ENCODE results near the gene SNX3. TPM values are rescaled to one million over a fixed set of nuclear protein-coding genes. Genes with fewer than 3 reads are reported as not detected.

Gene SNX3
- total and polyA plus RNA-seq, 8 donors = 30.0 to 88.9 (median 55.4) TPM

GRCh38 chr6:108168090-108168463, 92.8 kb downstream of the SNX3 start:
- DNase-seq (no peak), ATAC-seq (no peak), FAIRE-seq (no peak)
- TF ChIP-seq CTCF (IDR thresholded peaks at IDR 0.05) = no peak
- 45 to 48% methylated on average over 22 to 23 of the region's 23 CpGs for WGBS, 2 donors
- Histone ChIP-seq H3K36me3 (no peaks in the 10 kb centered on the region), H3K27ac (no peak overlapping the region), H3K4me3 (peak overlapping the region in 1 of 4 donors; percentile 26), H3K9me3 (no peaks in the 10 kb centered on the region), H3K4me1 (peaks cover 0 to 14% (median 10%) of the 10 kb centered on the region in 3 donors), H3K27me3 (peaks cover 4 to 72% (median 22%) of the 10 kb centered on the region in 4 donors)
- intact Hi-C loops (cut with DNase I) = no loop called here

- DNase-seq = no peak
- Histone ChIP-seq H3K9me3 (no peaks in the 10 kb centered on the region), H3K4me1 (peaks cover 0 to 14% (median 10%) of the 10 kb centered on the region in 3 donors), H3K36me3 (no peaks in the 10 kb centered on the region), H3K27me3 (peaks cover 4 to 77% (median 24%) of the 10 kb centered on the region in 4 donors), H3K27ac (no peak overlapping the region), H3K4me3 (no peak overlapping the region)
- no peak for ATAC-seq
- FAIRE-seq = no peak
- intact Hi-C loops (cut with DNase I) = no loop called here
- TF ChIP-seq CTCF (IDR thresholded peaks at IDR 0.05) = no peak
- 55 to 58% methylated on average over 35 of the region's 35 CpGs for WGBS, 2 donors
These were observed 93.3 kb downstream of the SNX3 start for GRCh38 chr6:108167449-108168089.

DNA sequence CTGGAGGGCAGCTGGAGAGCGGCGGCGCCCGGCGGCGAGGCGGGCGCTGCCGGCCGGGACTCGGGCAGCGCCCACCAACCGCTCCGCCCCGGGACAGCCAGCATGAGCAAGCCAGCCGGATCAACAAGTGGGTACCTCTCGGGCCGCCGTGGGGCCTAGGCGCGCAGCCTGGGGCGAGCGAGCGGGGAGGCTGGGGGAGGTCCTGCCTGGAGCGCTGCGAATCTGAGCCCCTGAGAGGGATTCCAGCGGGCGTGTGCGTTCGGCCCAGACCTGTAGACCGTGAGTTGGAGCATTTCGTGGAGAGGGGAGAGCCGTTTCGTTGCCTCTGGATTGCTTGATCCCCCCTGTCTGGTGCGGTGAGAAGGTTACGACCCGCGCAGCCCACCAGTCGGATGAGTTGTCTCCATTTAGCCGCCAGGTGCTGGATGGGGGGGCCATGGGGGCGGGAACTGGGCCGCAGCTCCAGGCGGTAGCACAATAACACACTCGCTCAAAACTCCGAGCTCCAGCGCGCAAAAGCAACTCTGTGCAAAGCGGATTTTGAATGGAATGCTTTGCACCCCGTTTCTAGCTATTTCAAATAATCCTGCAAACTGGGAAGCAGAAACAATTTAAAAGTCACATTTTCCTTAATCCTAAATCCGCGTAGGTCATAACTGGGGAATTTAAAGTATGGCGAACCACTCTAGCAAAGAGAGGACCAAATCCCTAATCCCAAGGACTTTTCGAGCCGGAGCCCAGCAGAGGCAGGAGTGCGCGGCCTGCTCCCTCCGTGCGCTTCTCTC, 94.0 kb downstream of the SNX3 start:
- DNase-seq (peak in 2 of 6 donors; percentile 52 to 58), ATAC-seq (no peak), FAIRE-seq (no peak)
- WGBS, 2 donors = 17 to 18% methylated on average over 56 to 58 of the region's 58 CpGs
- Histone ChIP-seq H3K4me1 (peaks cover 0 to 14% (median 10%) of the 10 kb centered on the region in 3 donors), H3K9me3 (no peaks in the 10 kb centered on the region), H3K36me3 (no peaks in the 10 kb centered on the region), H3K27ac (no peak overlapping the region), H3K27me3 (peaks cover 4 to 77% (median 24%) of the 10 kb centered on the region in 4 donors), H3K4me3 (peak overlapping the region in 1 of 4 donors; percentile 44)
- intact Hi-C loops (cut with DNase I) = no loop called here
- TF ChIP-seq CTCF (IDR thresholded peaks at IDR 0.05) = no peak

GRCh38 chr6:108165714-108166663, 94.9 kb downstream of the SNX3 start, which contains the start of gene NR2E1:
NR2E1 (plus strand) TSS chr6:108166022; CDS start chr6:108166766, 744 bp downstream.
- no peaks in the 10 kb centered on the region for H3K9me3 ChIP-seq
- intact Hi-C loops (cut with DNase I) = no loop called here

More at GRCh38 chr6:108165714-108166663, 94.9 kb downstream of the SNX3 start, which contains the start of gene NR2E1:
- DNase-seq (peak in 2 of 6 donors; percentile 50 to 59), ATAC-seq (peak in 2 of 4 donors; percentile 44 to 53), FAIRE-seq (no peak)
- H3K4me3 ChIP-seq = peak within 1 kb of the TSS in 3 of 4 donors; percentile 2 to 44 (median 4)
- TF ChIP-seq CTCF (IDR thresholded peaks at IDR 0.05) = no peak
- 3% methylated on average over 54 of the region's 54 CpGs for WGBS, 2 donors
- no peak within 1 kb of the TSS for H3K27ac ChIP-seq
- no peaks in the 10 kb centered on the region for H3K36me3 ChIP-seq
- peaks cover 4 to 78% (median 23%) of the 10 kb centered on the region in 4 donors for H3K27me3 ChIP-seq
- peaks cover 0 to 14% (median 10%) of the 10 kb centered on the region in 3 donors for H3K4me1 ChIP-seq

Data from pancreas (tissue), 10 donors.